OCI-LY7 (cell line): ENCODE results near the gene RSPH10B.

Source experiments
- CTCF ChIP-seq: fragments of 200-600 bp; sonication (generic); conservative IDR thresholded peaks from 2 replicates; pipeline ENCODE4 v1.5.1; 2014; ENCODE audit warnings: mild to moderate bottlenecking, antibody characterized with exemption, low read length, moderate library complexity, mixed read lengths
- EZH2phosphoT487 ChIP-seq: fragments of 200-600 bp; sonication (generic); IDR thresholded peaks from 2 replicates; pipeline ENCODE4 v1.6.1; 2018; ENCODE audit warnings: low read depth, borderline replicate concordance, mild to moderate bottlenecking, mixed run types, antibody characterized with exemption, low read length, moderate library complexity, mixed read lengths

GRCh38 chr7:6007386-6007785, 36.9 kb upstream of the RSPH10B start:
- no peak for TF ChIP-seq EZH2phosphoT487
- no peak for TF ChIP-seq CTCF
